OCI-LY1 (cell line): Measurements from ENCODE around the gene RPL36.

Experiments used
- H2AFZ ChIP-seq: fragments of 200-600 bp; sonication (generic), shearing (Covaris generic); 2 replicates; pipeline ENCODE4 v1.6.0; 2014; ENCODE audit warnings: antibody characterized with exemption, mild to moderate bottlenecking, low read length
- H3F3A ChIP-seq: fragments of 200-600 bp; sonication (generic), shearing (Covaris generic); 2 replicates; pipeline ENCODE4 v1.6.0; 2014; ENCODE audit warnings: mild to moderate bottlenecking, antibody characterized with exemption, low read length, moderate library complexity; ENCODE audit not compliant: insufficient read depth
- H3K27ac ChIP-seq: fragments of 200-600 bp; sonication (generic); 2 replicates; pipeline ENCODE4 v1.5.1; 2014; ENCODE audit warnings: low read length, mixed run types, mild to moderate bottlenecking, low read depth; ENCODE audit not compliant: poor library complexity, severe bottlenecking
- H3K27me3 ChIP-seq: fragments of 200-600 bp; sonication (generic); 2 replicates; pipeline ENCODE4 v1.6.0; 2014; ENCODE audit warnings: antibody characterized with exemption, mild to moderate bottlenecking, low read length, moderate library complexity; ENCODE audit not compliant: insufficient read depth
- H3K36me3 ChIP-seq: fragments of 200-600 bp; sonication (generic); 2 replicates; pipeline ENCODE4 v1.6.1; 2014; ENCODE audit warnings: mild to moderate bottlenecking, antibody characterized with exemption, low read length, moderate library complexity, mixed read lengths; ENCODE audit not compliant: insufficient read depth
- H3K4me1 ChIP-seq: fragments of 200-600 bp; sonication (generic); 2 replicates; pipeline ENCODE4 v1.5.1; 2014; ENCODE audit warnings: mild to moderate bottlenecking, low read length, moderate library complexity; ENCODE audit not compliant: insufficient read depth, severe bottlenecking
- H3K4me2 ChIP-seq: fragments of 200-600 bp; sonication (generic), shearing (Covaris generic); 2 replicates; pipeline ENCODE4 v1.6.1; 2014; ENCODE audit warnings: low read length
- H3K4me3 ChIP-seq: fragments of 200-600 bp; sonication (generic); 2 replicates; pipeline ENCODE4 v1.5.1; 2014; ENCODE audit warnings: low read length, low read depth, mild to moderate bottlenecking, mixed read lengths; ENCODE audit not compliant: poor library complexity, severe bottlenecking
- H3K79me2 ChIP-seq: fragments of 200-600 bp; shearing (Covaris generic); 2 replicates; pipeline ENCODE4 v1.6.1; 2016; ENCODE audit warnings: mixed run types, low read length, mixed read lengths; ENCODE audit not compliant: insufficient read depth
- H3K9ac ChIP-seq: fragments of 200-600 bp; sonication (generic), shearing (Covaris generic); 2 replicates; pipeline ENCODE4 v1.6.1; 2014; ENCODE audit warnings: mild to moderate bottlenecking, low read length, mixed read lengths
- H3K9me2 ChIP-seq: fragments of 200-600 bp; sonication (generic), shearing (Covaris generic); 2 replicates; pipeline ENCODE4 v1.6.1; 2014; ENCODE audit warnings: low read depth, mild to moderate bottlenecking, low read length, mixed read lengths
- H3K9me3 ChIP-seq: fragments of 200-600 bp; shearing (Covaris generic); 2 replicates; pipeline ENCODE4 v1.6.1; 2014; ENCODE audit warnings: low read length, mixed read lengths
- H4K20me1 ChIP-seq: fragments of 200-600 bp; sonication (generic), shearing (Covaris generic); 2 replicates; pipeline ENCODE4 v1.6.0; 2016; ENCODE audit warnings: mild to moderate bottlenecking, low read length; ENCODE audit not compliant: insufficient read depth
- EZH2 ChIP-seq: fragments of 200-600 bp; sonication (generic), shearing (Covaris generic); IDR thresholded peaks from 2 replicates; pipeline ENCODE4 v1.8.0; 2017; ENCODE audit warnings: borderline replicate concordance, mixed run types, mild to moderate bottlenecking, antibody characterized with exemption, low read length, moderate library complexity, mixed read lengths
- TF ChIP-seq, protein P1 (sequence below): fragments of 200-600 bp; sonication (generic), shearing (Covaris generic); IDR thresholded peaks from 2 replicates; pipeline ENCODE4 v1.5.1; 2017; ENCODE audit warnings: mild to moderate bottlenecking, antibody characterized with exemption, low read length, moderate library complexity, mixed read lengths

Gene RPL36

DNA sequence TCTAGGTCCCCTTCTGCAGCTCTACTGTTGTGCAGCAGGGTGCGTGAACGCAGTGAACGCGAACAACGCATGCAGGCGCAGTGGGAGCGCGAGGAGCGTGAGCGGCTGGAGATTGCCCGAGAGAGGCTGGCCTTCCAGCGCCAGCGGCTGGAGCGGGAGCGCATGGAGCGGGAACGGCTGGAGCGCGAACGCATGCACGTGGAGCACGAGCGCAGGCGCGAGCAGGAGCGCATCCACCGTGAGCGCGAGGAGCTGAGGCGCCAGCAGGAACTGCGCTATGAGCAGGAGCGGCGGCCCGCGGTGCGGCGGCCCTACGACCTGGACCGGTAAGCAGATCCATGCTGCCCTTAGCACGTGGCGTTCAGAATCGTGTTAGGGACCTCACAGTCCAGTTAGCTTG lies 28.6 kb upstream of the RPL36 start:
- Histone ChIP-seq H3K36me3 (peaks cover 94% of the 10 kb centered on the region), H3K4me3 (no peak overlapping the region), H4K20me1 (no peaks in the 10 kb centered on the region), H3K27me3 (no peaks in the 10 kb centered on the region), H3K9me3 (no peaks in the 10 kb centered on the region), H3F3A (no peaks in the 10 kb centered on the region), H3K4me1 (no peaks in the 10 kb centered on the region), H2AFZ (no peak overlapping the region), H3K4me2 (no peak overlapping the region), H3K9me2 (no peaks in the 10 kb centered on the region), H3K27ac (no peak overlapping the region), H3K9ac (no peak overlapping the region), H3K79me2 (no peaks in the 10 kb centered on the region)
- TF ChIP-seq, protein P1, sequence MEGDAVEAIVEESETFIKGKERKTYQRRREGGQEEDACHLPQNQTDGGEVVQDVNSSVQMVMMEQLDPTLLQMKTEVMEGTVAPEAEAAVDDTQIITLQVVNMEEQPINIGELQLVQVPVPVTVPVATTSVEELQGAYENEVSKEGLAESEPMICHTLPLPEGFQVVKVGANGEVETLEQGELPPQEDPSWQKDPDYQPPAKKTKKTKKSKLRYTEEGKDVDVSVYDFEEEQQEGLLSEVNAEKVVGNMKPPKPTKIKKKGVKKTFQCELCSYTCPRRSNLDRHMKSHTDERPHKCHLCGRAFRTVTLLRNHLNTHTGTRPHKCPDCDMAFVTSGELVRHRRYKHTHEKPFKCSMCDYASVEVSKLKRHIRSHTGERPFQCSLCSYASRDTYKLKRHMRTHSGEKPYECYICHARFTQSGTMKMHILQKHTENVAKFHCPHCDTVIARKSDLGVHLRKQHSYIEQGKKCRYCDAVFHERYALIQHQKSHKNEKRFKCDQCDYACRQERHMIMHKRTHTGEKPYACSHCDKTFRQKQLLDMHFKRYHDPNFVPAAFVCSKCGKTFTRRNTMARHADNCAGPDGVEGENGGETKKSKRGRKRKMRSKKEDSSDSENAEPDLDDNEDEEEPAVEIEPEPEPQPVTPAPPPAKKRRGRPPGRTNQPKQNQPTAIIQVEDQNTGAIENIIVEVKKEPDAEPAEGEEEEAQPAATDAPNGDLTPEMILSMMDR, result no peak
- TF ChIP-seq EZH2, result no peak

DNA sequence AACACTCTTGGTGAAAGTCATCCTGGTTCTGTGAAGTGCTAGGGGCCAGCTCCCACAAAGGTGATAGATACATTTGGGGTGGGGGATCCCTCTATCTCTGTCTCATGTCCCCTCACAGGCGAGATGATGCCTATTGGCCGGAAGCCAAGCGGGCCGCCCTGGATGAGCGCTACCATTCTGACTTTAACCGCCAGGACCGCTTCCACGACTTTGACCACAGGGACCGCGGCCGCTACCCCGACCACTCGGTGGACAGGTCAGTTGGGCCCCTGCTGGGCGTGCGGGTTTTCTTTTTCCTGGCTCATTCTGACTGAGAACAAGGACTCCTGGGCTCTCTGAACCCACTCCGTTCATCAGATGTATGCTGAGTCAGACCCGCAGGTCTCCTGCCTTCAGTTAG lies 26.2 kb upstream of the RPL36 start:
- H3K4me3 ChIP-seq, result no peak overlapping the region
- no peaks in the 10 kb centered on the region for H3F3A ChIP-seq
- no peaks in the 10 kb centered on the region for H4K20me1 ChIP-seq
- H3K27me3 ChIP-seq, result no peaks in the 10 kb centered on the region
- no peak for TF ChIP-seq EZH2
- TF ChIP-seq, protein P1, result no peak
- no peaks in the 10 kb centered on the region for H3K9me3 ChIP-seq
- peaks cover 94% of the 10 kb centered on the region for H3K36me3 ChIP-seq
- no peak overlapping the region for H3K4me2 ChIP-seq
- no peak overlapping the region for H2AFZ ChIP-seq
- no peak overlapping the region for H3K27ac ChIP-seq
- H3K4me1 ChIP-seq, result no peaks in the 10 kb centered on the region
- H3K79me2 ChIP-seq, result no peaks in the 10 kb centered on the region
- H3K9ac ChIP-seq, result no peak overlapping the region
- H3K9me2 ChIP-seq, result no peaks in the 10 kb centered on the region

DNA sequence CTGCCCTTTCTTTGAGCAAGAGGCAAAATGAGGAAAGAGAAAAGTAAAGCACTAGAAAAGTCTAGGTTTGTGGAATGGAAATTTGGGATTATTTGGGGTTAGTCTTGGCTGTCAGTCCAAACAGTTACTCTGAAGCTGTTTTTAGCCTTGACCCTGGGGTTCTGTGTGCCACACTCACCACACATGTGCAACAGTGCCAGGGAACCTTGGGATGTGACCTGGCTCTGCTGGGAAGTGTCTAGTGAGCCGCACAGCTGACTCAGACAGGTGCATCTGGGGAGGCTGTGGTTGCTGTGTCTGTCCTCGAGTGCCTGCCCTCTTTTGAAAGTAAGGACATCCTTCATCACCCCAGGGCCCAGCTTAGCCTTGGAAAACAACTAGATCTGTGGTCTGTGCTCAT lies 25.6 kb upstream of the RPL36 start:
- no peaks in the 10 kb centered on the region for H3K9me3 ChIP-seq
- no peaks in the 10 kb centered on the region for H3K9me2 ChIP-seq
- no peaks in the 10 kb centered on the region for H3K27me3 ChIP-seq
- no peaks in the 10 kb centered on the region for H4K20me1 ChIP-seq
- no peaks in the 10 kb centered on the region for H3K79me2 ChIP-seq
- H3K36me3 ChIP-seq, result peaks cover 94% of the 10 kb centered on the region
- H3K4me3 ChIP-seq, result no peak overlapping the region
- no peak overlapping the region for H3K9ac ChIP-seq
- TF ChIP-seq, protein P1, result no peak
- TF ChIP-seq EZH2, result no peak
- H2AFZ ChIP-seq, result no peak overlapping the region
- no peak overlapping the region for H3K27ac ChIP-seq
- no peaks in the 10 kb centered on the region for H3F3A ChIP-seq
- no peaks in the 10 kb centered on the region for H3K4me1 ChIP-seq
- H3K4me2 ChIP-seq, result no peak overlapping the region
